HepG2 (cell line): ENCODE data around the gene TNFAIP8L1. TPM values are rescaled to one million over a fixed set of nuclear protein-coding genes. Genes with fewer than 3 reads are reported as not detected.

ENCODE experiments used
- ARID5B ChIP-seq: IDR thresholded peaks from 2 replicates; pipeline ENCODE4 v1.4.0; 2020; ENCODE audit warnings: mild to moderate bottlenecking, missing genetic modification reagents
- ARNTL ChIP-seq: sonication (generic); formaldehyde crosslinking; IDR thresholded peaks from 2 replicates; pipeline ENCODE4 v1.4.0; 2020; ENCODE audit warnings: mild to moderate bottlenecking, missing genetic modification reagents
- CEBPG ChIP-seq: IDR thresholded peaks from 2 replicates; pipeline ENCODE4 v1.6.1; 2016
- CREB1 ChIP-seq, 2 experiments: fragments of 450-650 bp in 1 of 2; IDR thresholded peaks; 2 replicates each; pipeline ENCODE4 v1.6.1; 2016 to 2017; ENCODE audit warnings: control low read depth in 1 of 2, mild to moderate bottlenecking in 1 of 2, missing compliant biosample characterization in 1 of 2, missing genetic modification characterization in 1 of 2
- FOXO1 ChIP-seq: sonication (generic); formaldehyde crosslinking; IDR thresholded peaks from 2 replicates; pipeline ENCODE4 v1.4.0; 2020; ENCODE audit warnings: missing genetic modification reagents
- MEIS1 ChIP-seq: sonication (generic); formaldehyde crosslinking; IDR thresholded peaks from 2 replicates; pipeline ENCODE4 v1.9.0; 2021; ENCODE audit warnings: mild to moderate bottlenecking, missing genetic modification reagents, moderate library complexity, borderline replicate concordance
- MTA3 ChIP-seq: sonication (generic); formaldehyde crosslinking; IDR thresholded peaks from 2 replicates; pipeline ENCODE4 v1.4.0; 2020; ENCODE audit warnings: missing genetic modification reagents
- NCOR1 ChIP-seq: fragments of 200-600 bp; sonication (generic); IDR thresholded peaks from 2 replicates; pipeline ENCODE4 v1.7.0; 2017; ENCODE audit warnings: antibody characterized with exemption, low read length, borderline replicate concordance
- PHF20 ChIP-seq: sonication (generic); formaldehyde crosslinking; IDR thresholded peaks from 2 replicates; pipeline ENCODE4 v1.5.0; 2020; ENCODE audit warnings: mild to moderate bottlenecking, missing genetic modification reagents
- PITX1 ChIP-seq: sonication (generic); formaldehyde crosslinking; IDR thresholded peaks from 2 replicates; pipeline ENCODE4 v1.5.1; 2020; ENCODE audit warnings: mild to moderate bottlenecking, missing genetic modification reagents
- POLR2A ChIP-seq, 2 experiments: IDR thresholded peaks; 2 replicates each; pipeline ENCODE4 v1.6.1; 2011; ENCODE audit warnings: low read depth in 2 of 2, low read length in 2 of 2, mild to moderate bottlenecking in 1 of 2, moderate library complexity in 1 of 2; ENCODE audit not compliant: insufficient read depth in 1 of 2
- RFXAP ChIP-seq: sonication (generic); formaldehyde crosslinking; IDR thresholded peaks from 2 replicates; pipeline ENCODE4 v1.4.0; 2020; ENCODE audit warnings: missing genetic modification reagents, borderline replicate concordance
- TCF12 ChIP-seq, 2 experiments: fragments of 450-650 bp in 1 of 2; sonication (generic) in 1 of 2; formaldehyde crosslinking in 1 of 2; IDR thresholded peaks; 2 replicates each; pipeline versions ENCODE4 v1.6.1 to v1.8.0; 2017 to 2022; ENCODE audit warnings: antibody characterized with exemption in 1 of 2, mild to moderate bottlenecking in 1 of 2, missing genetic modification reagents in 1 of 2, moderate library complexity in 1 of 2
- THAP11 ChIP-seq: IDR thresholded peaks from 2 replicates; pipeline ENCODE4 v1.6.1; 2016; ENCODE audit warnings: missing biosample characterization, missing genetic modification reagents
- U2AF2 ChIP-seq: fragments of 200-400 bp; formaldehyde crosslinking; IDR thresholded peaks from 2 replicates; pipeline ENCODE4 v1.6.1; 2017; ENCODE audit warnings: low read depth, mild to moderate bottlenecking, low read length
- ZFX ChIP-seq: sonication (generic); formaldehyde crosslinking; IDR thresholded peaks from 2 replicates; pipeline ENCODE4 v1.4.0; 2020; ENCODE audit warnings: mild to moderate bottlenecking, low read depth, missing genetic modification reagents, moderate library complexity
- ZNF138 ChIP-seq: sonication (generic); formaldehyde crosslinking; IDR thresholded peaks from 2 replicates; pipeline ENCODE4 v1.5.0; 2020; ENCODE audit warnings: mild to moderate bottlenecking, low read depth, missing genetic modification reagents
- ZNF17 ChIP-seq: sonication (generic); formaldehyde crosslinking; IDR thresholded peaks from 2 replicates; pipeline ENCODE4 v1.5.0; 2020; ENCODE audit warnings: mild to moderate bottlenecking, missing genetic modification reagents
- ZNF557 ChIP-seq: sonication (generic); formaldehyde crosslinking; IDR thresholded peaks from 2 replicates; pipeline ENCODE4 v1.4.0; 2020; ENCODE audit warnings: missing genetic modification reagents
- ZNF580 ChIP-seq: IDR thresholded peaks from 2 replicates; pipeline ENCODE4 v1.6.1; 2016; ENCODE audit warnings: low read depth, borderline replicate concordance
- ZNF770 ChIP-seq: sonication (generic); formaldehyde crosslinking; IDR thresholded peaks from 2 replicates; pipeline ENCODE4 v1.5.0; 2020; ENCODE audit warnings: mild to moderate bottlenecking, missing genetic modification reagents
- polyA plus RNA-seq, 8 experiments: library from polyadenylated mRNA; depleted of rRNA in 3 of 8; stranded (reverse) in 7 of 8; unstranded in 1 of 8; fragments of >200 nt; fragmentation: Illumina TruSeq in 4 of 8; extraction: Trizol in 4 of 8; gene quantifications; 2 replicates each; pipeline versions ENCODE4 v1.2.1 to v1.2.3, GENCODE V29; 2011 to 2016; ENCODE audit warnings: low read depth in 4 of 8, missing spikeins in 1 of 8, mixed read lengths in 1 of 8; ENCODE audit not compliant: insufficient read depth in 1 of 8
- total RNA-seq, 5 experiments: library from RNA; depleted of rRNA; stranded (reverse); fragments of >200 nt; fragmentation: Illumina TruSeq; extraction: Trizol; gene quantifications; 2 replicates each; pipeline ENCODE4 v1.2.3, GENCODE V29; 2016; ENCODE audit warnings: low read depth in 1 of 5
- TF ChIP-seq, protein P1 (sequence below): sonication (generic); formaldehyde crosslinking; IDR thresholded peaks from 2 replicates; pipeline ENCODE4 v1.4.0; 2020; ENCODE audit warnings: missing genetic modification reagents
- TF ChIP-seq, protein P2 (sequence below): IDR thresholded peaks from 2 replicates; pipeline ENCODE4 v1.6.1; 2012; ENCODE audit warnings: inconsistent platforms

TNFAIP8L1 gene
- total and polyA plus RNA-seq, 2 of the 13 experiments (the other 11 are each of a cell fraction or from before 2014, with no cell fraction given) = 13.4 to 21.4 TPM

DNA sequence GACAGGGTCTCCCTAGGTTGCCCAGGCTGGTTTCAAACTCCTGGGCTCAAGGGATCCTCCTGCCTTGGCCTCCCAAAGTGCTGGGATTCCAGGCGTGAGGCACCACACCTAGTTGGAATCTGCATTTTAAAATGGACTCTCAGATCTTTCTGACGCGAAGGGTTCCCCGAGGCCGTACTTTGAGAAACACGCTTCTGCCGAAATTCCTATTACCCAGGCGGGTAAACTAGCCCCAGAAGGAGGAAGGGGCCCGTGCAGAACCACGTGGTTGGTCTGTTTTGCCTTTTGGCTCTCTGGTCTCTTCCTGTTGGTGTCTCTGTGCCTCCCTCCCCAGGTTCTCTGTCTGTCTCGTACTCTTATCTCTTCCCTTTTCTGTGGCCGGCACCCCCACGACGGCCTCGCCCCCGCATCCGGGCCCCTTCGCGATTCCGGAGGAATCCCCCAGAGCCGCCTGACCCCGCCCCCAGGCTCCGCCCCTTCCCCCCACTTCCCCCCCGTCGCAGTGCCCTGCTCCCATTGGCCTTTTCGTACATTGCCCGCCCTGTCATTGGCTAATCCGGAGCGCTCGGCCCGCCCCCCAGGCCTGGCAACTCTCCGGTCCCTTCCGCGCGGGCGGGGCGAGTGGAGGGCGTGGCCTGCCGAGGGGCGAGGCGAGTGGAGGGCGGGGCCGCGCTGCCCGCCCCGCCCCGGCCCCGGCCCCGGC, at the start of gene TNFAIP8L1 (continued):
- TF ChIP-seq ARID5B (CRISPR knock-in tag) (peak; percentile 22; the same call in 1 of the 2 replicates), ZNF557 (CRISPR knock-in tag) (no peak), MTA3 (CRISPR knock-in tag) (no peak), MEIS1 (CRISPR knock-in tag) (no peak), POLR2A (IDR thresholded peaks at IDR 0.05; ENCODE audit: insufficient read depth in 1 of 2, low read depth in 2 of 2, low read length in 2 of 2) (peak in 1 of 2 experiments; percentile 42; a peak in 1 of 4 replicates), THAP11 (CRISPR knock-in tag) (peak; percentile 47), ZFX (no peak), CEBPG (no peak), ARNTL (peak; percentile 52; the same call in 1 of the 2 replicates), U2AF2 (no peak), NCOR1 (no peak), ZNF17 (CRISPR knock-in tag) (no peak), CREB1 (IDR thresholded peaks at IDR 0.05) (no peak), CREB1 (CRISPR knock-in tag; IDR thresholded peaks at IDR 0.05) (0 out of 2 replicates have a peak, but pooled peaks have one; percentile 34), RFXAP (no peak; the same call in 1 of the 2 replicates), ZNF138 (CRISPR knock-in tag) (no peak), PHF20 (CRISPR knock-in tag) (no peak), PITX1 (CRISPR knock-in tag) (no peak), ZNF770 (CRISPR knock-in tag) (peak; percentile 76), TCF12 (IDR thresholded peaks at IDR 0.05) (no peak), TCF12 (CRISPR knock-in tag; IDR thresholded peaks at IDR 0.05) (no peak), FOXO1 (CRISPR knock-in tag) (0 out of 2 replicates have a peak, but pooled peaks have one; percentile 17), ZNF580 (CRISPR knock-in tag) (0 out of 2 replicates have a peak, but pooled peaks have one; percentile 18)
- TF ChIP-seq, protein P1, sequence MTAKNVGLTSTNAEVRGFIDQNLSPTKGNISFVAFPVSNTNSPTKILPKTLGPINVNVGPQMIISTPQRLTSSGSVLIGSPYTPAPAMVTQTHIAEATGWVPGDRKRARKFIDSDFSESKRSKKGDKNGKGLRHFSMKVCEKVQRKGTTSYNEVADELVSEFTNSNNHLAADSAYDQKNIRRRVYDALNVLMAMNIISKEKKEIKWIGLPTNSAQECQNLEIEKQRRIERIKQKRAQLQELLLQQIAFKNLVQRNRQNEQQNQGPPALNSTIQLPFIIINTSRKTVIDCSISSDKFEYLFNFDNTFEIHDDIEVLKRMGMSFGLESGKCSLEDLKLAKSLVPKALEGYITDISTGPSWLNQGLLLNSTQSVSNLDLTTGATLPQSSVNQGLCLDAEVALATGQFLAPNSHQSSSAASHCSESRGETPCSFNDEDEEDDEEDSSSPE (CRISPR knock-in tag) = peak; percentile 21; the same call in 1 of the 2 replicates
- TF ChIP-seq, protein P2, sequence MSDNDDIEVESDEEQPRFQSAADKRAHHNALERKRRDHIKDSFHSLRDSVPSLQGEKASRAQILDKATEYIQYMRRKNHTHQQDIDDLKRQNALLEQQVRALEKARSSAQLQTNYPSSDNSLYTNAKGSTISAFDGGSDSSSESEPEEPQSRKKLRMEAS = peak; percentile 76
